Gastroesophageal sphincter (tissue), 3 donors: ENCODE results near the gene GRID2.
"Not testable (repeated sequence)": the region's sequence is repeated elsewhere in the genome, so short reads cannot be mapped to it uniquely, and the experiment has no call there.

Source experiments
- CTCF ChIP-seq, 4 experiments: fragments of 200-600 bp in 2 of 4; fragments of 450-650 bp in 2 of 4; sonication (generic) in 1 of 4; IDR thresholded peaks; one replicate each; pipeline ENCODE4 v1.5.1; 2017 to 2019; ENCODE audit warnings: antibody characterized with exemption in 4 of 4, mild to moderate bottlenecking in 2 of 4, moderate library complexity in 2 of 4
- EP300 ChIP-seq: sonication (generic); formaldehyde crosslinking; IDR thresholded peaks from one replicate; pipeline ENCODE4 v1.6.1; 2017; ENCODE audit warnings: antibody characterized with exemption, mild to moderate bottlenecking
- POLR2A ChIP-seq, 2 donors: fragments of 450-650 bp; IDR thresholded peaks; one replicate each; pipeline ENCODE4 v1.6.1; 2017; ENCODE audit warnings: antibody characterized with exemption in 2 of 2, mild to moderate bottlenecking in 2 of 2, moderate library complexity in 1 of 2

- TF ChIP-seq CTCF (IDR thresholded peaks at IDR 0.05); POLR2A (IDR thresholded peaks at IDR 0.05); EP300: not testable (repeated sequence)
Measured at GRCh38 chr4:93366169-93366755, 1062.5 kb downstream of the GRID2 start.
